ENCODE results near the gene GPR108.

The GPR108 gene

GRCh38 chr19:6743714-6744380 lies 6.5 kb upstream of the GPR108 start:
- TF ChIP-seq MAX (IDR thresholded peaks at IDR 0.05) (no peak), EGR1 (IDR thresholded peaks at IDR 0.05) (no peak), CEBPB (IDR thresholded peaks at IDR 0.05) (no peak), NFIC (IDR thresholded peaks at IDR 0.05) (no peak), ZBTB7A (IDR thresholded peaks at IDR 0.05; ENCODE audit: low read depth) (no peak), TCF12 (IDR thresholded peaks at IDR 0.05; ENCODE audit: low read depth) (no peak), REST (IDR thresholded peaks at IDR 0.05; ENCODE audit: low read depth) (no peak), USF1 (IDR thresholded peaks at IDR 0.05) (no peak), TEAD4 (IDR thresholded peaks at IDR 0.05) (no peak), TAF1 (IDR thresholded peaks at IDR 0.05; ENCODE audit: low read depth) (no peak), RAD21 (IDR thresholded peaks at IDR 0.05; ENCODE audit: low read depth) (no peak), EP300 (IDR thresholded peaks at IDR 0.05; ENCODE audit: borderline replicate concordance) (no peak), FOXM1 (IDR thresholded peaks at IDR 0.05; ENCODE audit: borderline replicate concordance, low read depth) (no peak), YY1 (IDR thresholded peaks at IDR 0.05; ENCODE audit: low read depth) (no peak), CREB1 (IDR thresholded peaks at IDR 0.05; ENCODE audit: low read depth) (no peak)

- TF ChIP-seq ZBTB7A (IDR thresholded peaks at IDR 0.05; ENCODE audit: low read depth): no peak
- TF ChIP-seq CREB1 (IDR thresholded peaks at IDR 0.05; ENCODE audit: low read depth): no peak
- no peak for TF ChIP-seq FOXM1 (IDR thresholded peaks at IDR 0.05; ENCODE audit: borderline replicate concordance, low read depth)
- no peak for TF ChIP-seq RAD21 (IDR thresholded peaks at IDR 0.05; ENCODE audit: low read depth)
- no peak for TF ChIP-seq EGR1 (IDR thresholded peaks at IDR 0.05)
- TF ChIP-seq MAX (IDR thresholded peaks at IDR 0.05): no peak
- no peak for TF ChIP-seq TEAD4 (IDR thresholded peaks at IDR 0.05)
- TF ChIP-seq NFIC (IDR thresholded peaks at IDR 0.05): no peak
- TF ChIP-seq EP300 (IDR thresholded peaks at IDR 0.05; ENCODE audit: borderline replicate concordance): no peak
- no peak for TF ChIP-seq USF1 (IDR thresholded peaks at IDR 0.05)
- TF ChIP-seq TAF1 (IDR thresholded peaks at IDR 0.05; ENCODE audit: low read depth): no peak
- TF ChIP-seq YY1 (IDR thresholded peaks at IDR 0.05; ENCODE audit: low read depth): no peak
Observed at GRCh38 chr19:6743066-6743465, 5.7 kb upstream of the GPR108 start.

GRCh38 chr19:6740589-6741343 lies 3.4 kb upstream of the GPR108 start:
- TF ChIP-seq ZBTB7A (IDR thresholded peaks at IDR 0.05; ENCODE audit: low read depth): peak; percentile 64
- peak; percentile 28; the same call in 1 of the 2 replicates for TF ChIP-seq TEAD4 (IDR thresholded peaks at IDR 0.05)
- no peak for TF ChIP-seq NFIC (IDR thresholded peaks at IDR 0.05)
- no peak for TF ChIP-seq RAD21 (IDR thresholded peaks at IDR 0.05; ENCODE audit: low read depth)

GRCh38 chr19:6739883-6740588 lies 2.7 kb upstream of the GPR108 start:
- TF ChIP-seq ZBTB7A (IDR thresholded peaks at IDR 0.05; ENCODE audit: low read depth) (peak; percentile 18; the same call in 1 of the 2 replicates), USF1 (IDR thresholded peaks at IDR 0.05) (no peak), TAF1 (IDR thresholded peaks at IDR 0.05; ENCODE audit: low read depth) (no peak), TCF12 (IDR thresholded peaks at IDR 0.05; ENCODE audit: low read depth) (0 out of 2 replicates have a peak, but pooled peaks have one; percentile 19), CREB1 (IDR thresholded peaks at IDR 0.05; ENCODE audit: low read depth) (no peak), MAX (IDR thresholded peaks at IDR 0.05) (peak; percentile 56), TEAD4 (IDR thresholded peaks at IDR 0.05) (no peak), FOXM1 (IDR thresholded peaks at IDR 0.05; ENCODE audit: borderline replicate concordance, low read depth) (no peak)

GRCh38 chr19:6739390-6739882 lies 2.1 kb upstream of the GPR108 start, which contains the start of gene TRIP10:
Gene TRIP10, plus strand, starts transcription at chr19:6739680. Its CDS starts 82 bp downstream, at chr19:6739762.
- TF ChIP-seq YY1 (IDR thresholded peaks at IDR 0.05; ENCODE audit: low read depth) (no peak), EGR1 (IDR thresholded peaks at IDR 0.05) (no peak), ZBTB7A (IDR thresholded peaks at IDR 0.05; ENCODE audit: low read depth) (peak; percentile 4), FOXM1 (IDR thresholded peaks at IDR 0.05; ENCODE audit: borderline replicate concordance, low read depth) (no peak), TCF12 (IDR thresholded peaks at IDR 0.05; ENCODE audit: low read depth) (no peak), TAF1 (IDR thresholded peaks at IDR 0.05; ENCODE audit: low read depth) (no peak), MAX (IDR thresholded peaks at IDR 0.05) (peak; percentile 7; the same call in 1 of the 2 replicates), EP300 (IDR thresholded peaks at IDR 0.05; ENCODE audit: borderline replicate concordance) (0 out of 2 replicates have a peak, but pooled peaks have one; percentile 2), CREB1 (IDR thresholded peaks at IDR 0.05; ENCODE audit: low read depth) (0 out of 2 replicates have a peak, but pooled peaks have one; percentile 37), CEBPB (IDR thresholded peaks at IDR 0.05) (no peak), TEAD4 (IDR thresholded peaks at IDR 0.05) (no peak), RAD21 (IDR thresholded peaks at IDR 0.05; ENCODE audit: low read depth) (no peak), NFIC (IDR thresholded peaks at IDR 0.05) (no peak), USF1 (IDR thresholded peaks at IDR 0.05) (no peak), REST (IDR thresholded peaks at IDR 0.05; ENCODE audit: low read depth) (no peak)
